D721Med (cell line): ENCODE measurements around the gene KCNJ6.
"Not testable (repeated sequence)": the region's sequence is repeated elsewhere in the genome, so short reads cannot be mapped to it uniquely, and the experiment has no call there.

Experiments
- DNase-seq: peaks from one replicate; pipeline ENCODE4 v3.0.0; 2011; ENCODE audit warnings: low spot score; ENCODE audit not compliant: insufficient read length
- FAIRE-seq: peaks from 2 replicates; lab custom pipeline; 2011; peaks lifted over from hg19 to GRCh38; lab: Jason Lieb, UNC
- CTCF ChIP-seq: IDR thresholded peaks from 2 replicates; pipeline ENCODE4 v1.5.1; 2012; ENCODE audit warnings: mild to moderate bottlenecking, control low read depth; ENCODE audit not compliant: insufficient read depth; ENCODE audit errors: missing control alignments

The KCNJ6 gene

DNA sequence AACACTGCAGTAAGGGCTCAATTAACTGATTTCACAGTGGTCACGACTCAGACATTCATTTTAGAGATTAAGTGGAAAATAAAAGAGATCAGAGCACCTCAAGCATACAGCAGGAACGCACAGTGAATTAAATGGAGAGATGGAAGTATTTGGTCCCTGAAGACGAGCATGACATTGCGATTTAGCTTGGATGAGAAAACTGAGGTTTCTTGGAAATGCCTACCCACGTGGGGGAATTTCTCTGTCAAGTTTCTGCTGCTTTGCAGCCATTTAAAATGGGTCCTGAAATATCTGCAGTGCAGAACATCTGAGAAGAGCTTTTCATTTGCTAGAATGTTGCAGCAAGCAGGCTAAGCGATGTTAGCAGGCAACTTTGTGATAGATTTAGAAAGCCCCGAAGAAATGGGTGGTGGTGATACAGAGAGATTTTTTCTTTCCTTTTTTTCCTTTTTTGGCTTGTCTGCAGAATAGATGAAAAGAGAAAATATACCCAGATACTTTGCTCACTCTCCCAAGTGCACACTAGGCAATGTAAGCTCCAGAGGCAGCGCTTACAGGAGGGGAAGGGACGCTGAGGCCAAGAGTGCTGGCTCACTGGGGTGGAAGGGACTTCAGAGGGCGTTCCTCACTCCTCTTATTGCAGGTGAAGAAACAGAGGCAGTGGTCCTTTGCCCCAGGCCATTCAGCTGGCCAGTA lies 258.0 kb downstream of the KCNJ6 start:
- no peak for TF ChIP-seq CTCF
- FAIRE-seq (no peak), DNase-seq (no peak)

GRCh38 chr21:37656899-37657298 lies 259.4 kb downstream of the KCNJ6 start:
- TF ChIP-seq CTCF, result no peak
- FAIRE-seq, result no peak
- DNase-seq, result no peak

GRCh38 chr21:37655611-37656300 lies 260.5 kb downstream of the KCNJ6 start:
- no peak for DNase-seq
- FAIRE-seq, result no peak
- no peak for TF ChIP-seq CTCF

- TF ChIP-seq CTCF, result no peak
- FAIRE-seq, result no peak
- no peak for DNase-seq
Observed at GRCh38 chr21:37654596-37654995, 261.7 kb downstream of the KCNJ6 start.

DNA sequence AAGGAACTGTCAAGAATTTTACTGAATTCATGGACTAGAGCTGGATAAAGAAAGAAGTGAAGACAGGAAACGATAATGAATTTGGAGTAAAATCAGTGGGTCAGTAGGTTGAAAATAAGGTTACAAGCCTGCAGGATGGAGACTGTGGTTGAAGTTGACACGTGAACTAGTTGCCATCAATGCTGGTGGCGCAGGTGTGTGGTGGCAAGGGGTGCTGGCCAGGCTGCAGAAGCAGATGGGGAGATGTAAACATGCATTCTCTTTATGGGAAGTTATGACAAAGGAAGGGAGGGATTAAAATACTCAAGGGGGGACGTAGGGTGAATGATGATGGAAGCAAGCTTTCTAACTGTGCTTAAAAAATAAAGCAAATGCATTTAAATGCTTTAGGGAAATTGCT lies 263.1 kb downstream of the KCNJ6 start:
- DNase-seq (no peak), FAIRE-seq (no peak)
- no peak for TF ChIP-seq CTCF

DNA sequence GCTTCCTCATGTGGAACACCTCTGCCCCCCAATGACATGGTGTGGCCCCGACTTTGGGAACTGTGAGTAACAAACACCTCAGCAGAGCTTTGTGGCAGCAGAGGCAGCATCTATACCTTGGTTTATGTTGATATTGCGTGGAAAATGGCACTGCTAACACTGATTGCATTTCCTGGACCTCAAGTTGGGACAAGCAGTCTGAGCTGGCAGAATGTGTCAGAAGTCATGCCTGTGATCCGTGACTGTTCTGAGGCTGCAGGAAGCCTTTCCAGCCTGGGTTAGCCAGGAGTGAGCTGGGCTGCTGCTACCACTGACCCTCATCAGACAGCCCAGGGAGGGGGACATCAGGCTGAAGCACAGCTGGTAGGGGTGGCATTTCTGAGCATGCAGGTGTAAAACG lies 268.5 kb downstream of the KCNJ6 start:
- FAIRE-seq (no peak), DNase-seq (no peak)
- no peak for TF ChIP-seq CTCF

DNA sequence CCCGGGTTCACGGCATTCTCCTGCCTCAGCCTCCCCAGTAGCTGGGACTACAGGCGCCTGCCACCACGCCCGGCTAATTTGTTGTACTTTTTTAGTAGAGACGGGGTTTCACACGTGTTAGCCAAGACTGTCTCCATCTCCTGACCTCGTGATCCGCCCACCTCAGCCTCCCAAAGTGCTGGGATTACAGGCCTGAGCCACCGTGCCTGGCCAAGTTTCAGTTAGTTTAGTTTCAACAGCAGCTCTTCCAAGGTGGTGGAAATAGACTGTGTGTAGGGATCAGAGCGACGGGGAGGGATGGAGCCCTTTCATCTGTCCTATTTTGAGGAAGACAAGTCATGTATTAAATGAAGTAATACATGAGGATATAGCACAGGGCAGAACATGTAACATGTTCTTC lies 269.5 kb downstream of the KCNJ6 start:
- DNase-seq, FAIRE-seq: not testable (repeated sequence)
